HepG2 (cell line): Measurements from ENCODE around the gene ARHGAP29. TPM values are rescaled to one million over a fixed set of nuclear protein-coding genes. Genes with fewer than 3 reads are reported as not detected.

Experiments
- BATF2 ChIP-seq: sonication (generic); formaldehyde crosslinking; IDR thresholded peaks from 2 replicates; pipeline ENCODE4 v1.8.0; 2022; ENCODE audit warnings: mild to moderate bottlenecking, missing genetic modification reagents, moderate library complexity
- TRIM24 ChIP-seq: sonication (generic); formaldehyde crosslinking; IDR thresholded peaks from 2 replicates; pipeline ENCODE4 v1.8.0; 2022; ENCODE audit warnings: mild to moderate bottlenecking, missing genetic modification reagents
- ZNF407 ChIP-seq: sonication (generic); formaldehyde crosslinking; IDR thresholded peaks from one replicate; pipeline ENCODE4 v1.5.1; 2020; ENCODE audit warnings: mild to moderate bottlenecking, missing genetic modification reagents; ENCODE audit errors: not compliant biosample characterization
- ZNF83 ChIP-seq: sonication (generic); formaldehyde crosslinking; IDR thresholded peaks from 2 replicates; pipeline ENCODE4 v1.4.0; 2020; ENCODE audit warnings: missing genetic modification reagents, mild to moderate bottlenecking, borderline replicate concordance
- polyA plus RNA-seq, 8 experiments: library from polyadenylated mRNA; depleted of rRNA in 3 of 8; stranded (reverse) in 7 of 8; unstranded in 1 of 8; fragments of >200 nt; fragmentation: Illumina TruSeq in 4 of 8; extraction: Trizol in 4 of 8; gene quantifications; 2 replicates each; pipeline versions ENCODE4 v1.2.1 to v1.2.3, GENCODE V29; 2011 to 2016; ENCODE audit warnings: low read depth in 4 of 8, missing spikeins in 1 of 8, mixed read lengths in 1 of 8; ENCODE audit not compliant: insufficient read depth in 1 of 8
- total RNA-seq, 5 experiments: library from RNA; depleted of rRNA; stranded (reverse); fragments of >200 nt; fragmentation: Illumina TruSeq; extraction: Trizol; gene quantifications; 2 replicates each; pipeline ENCODE4 v1.2.3, GENCODE V29; 2016; ENCODE audit warnings: low read depth in 1 of 5

ARHGAP29 gene
- total and polyA plus RNA-seq, 2 of the 13 experiments (the other 11 are each of a cell fraction or from before 2014, with no cell fraction given), result 12.8 to 18.3 TPM

- TF ChIP-seq ZNF407 (CRISPR knock-in tag), result no peak
- TF ChIP-seq TRIM24 (CRISPR knock-in tag), result no peak
- no peak for TF ChIP-seq BATF2 (CRISPR knock-in tag)
- no peak for TF ChIP-seq ZNF83 (CRISPR knock-in tag)
- TF ChIP-seq, all 625 proteins: peak for 0
These were observed 49.6 kb upstream of the ARHGAP29 start (continued) for GRCh38 chr1:94286864-94287437.
